Natural killer cell (primary cell): ENCODE measurements around the gene SGO2. TPM values are rescaled to one million over a fixed set of nuclear protein-coding genes. Genes with fewer than 3 reads are reported as not detected.

Experiments
- ATAC-seq, 3 donors: fragments of 150-1000 bp in 2 of 3; fragments of 200-7000 bp in 1 of 3; cut with Tn5 transposase; 1 replicate in 1 of 3; 2 replicates in 2 of 3; pipeline ENCODE4 v1.10.0; 2021; ENCODE audit warnings: mild to moderate bottlenecking in 2 of 3, moderate library complexity in 2 of 3
- DNase-seq, 2 donors: peaks; one replicate each; pipeline versions ENCODE4 v3.0.0 to v3.0.0-alpha.2; 2013 to 2021; ENCODE audit warnings: mixed read lengths in 1 of 2
- H3K27ac ChIP-seq: one replicate; pipeline ENCODE4 v1.5.1; 2013; ENCODE audit warnings: mild to moderate bottlenecking, low read length
- H3K27me3 ChIP-seq: one replicate; pipeline ENCODE4 v1.6.1; 2013; ENCODE audit warnings: low read length; ENCODE audit not compliant: control insufficient read depth, insufficient read depth
- H3K36me3 ChIP-seq: one replicate; pipeline ENCODE4 v1.6.1; 2013; ENCODE audit warnings: low read length; ENCODE audit not compliant: control insufficient read depth, insufficient read depth
- H3K4me1 ChIP-seq: one replicate; pipeline ENCODE4 v1.6.1; 2013; ENCODE audit warnings: low read length; ENCODE audit not compliant: control insufficient read depth, insufficient read depth
- H3K4me3 ChIP-seq: one replicate; pipeline ENCODE4 v1.5.1; 2013; ENCODE audit warnings: low read length
- H3K9me3 ChIP-seq: one replicate; pipeline ENCODE4 v1.6.1; 2013; ENCODE audit warnings: low read length; ENCODE audit not compliant: control insufficient read depth, insufficient read depth
- H3K27ac Mint-ChIP-seq, 2 donors: one replicate each; pipeline ENCODE4 v1.8.0; 2022; ENCODE audit warnings: mild to moderate bottlenecking in 2 of 2, mixed read lengths in 2 of 2, moderate library complexity in 1 of 2
- H3K27me3 Mint-ChIP-seq, 2 donors: one replicate each; pipeline ENCODE4 v1.8.0; 2022; ENCODE audit warnings: low read depth in 2 of 2, mixed read lengths in 2 of 2
- H3K36me3 Mint-ChIP-seq: one replicate; pipeline ENCODE4 v1.8.0; 2022; ENCODE audit warnings: mixed read lengths
- H3K4me1 Mint-ChIP-seq, 2 donors: one replicate each; pipeline ENCODE4 v1.8.0; 2022; ENCODE audit warnings: mixed read lengths in 2 of 2
- H3K4me3 Mint-ChIP-seq: one replicate; pipeline ENCODE4 v1.8.0; 2022; ENCODE audit warnings: mild to moderate bottlenecking, moderate library complexity, mixed read lengths
- H3K9me3 Mint-ChIP-seq, 2 donors: one replicate each; pipeline ENCODE4 v1.8.0; 2022; ENCODE audit warnings: mixed read lengths in 2 of 2
- WGBS: methylation state at CpG from one replicate; pipeline ENCODE4 v1.1.7; 2013; ENCODE audit warnings: missing lambda C conversion rate; ENCODE audit not compliant: insufficient coverage; 5-methylcytosine and 5-hydroxymethylcytosine counted together
- intact Hi-C: fragments of 100-400 bp; cut with micrococcal nuclease; formaldehyde crosslinking; loops from one replicate; pipeline ENCODE4 v1.14.2; 2022
- total RNA-seq, 4 donors: library from RNA; stranded (reverse); fragments of 120-200 nt in 1 of 4; gene quantifications; one replicate each; pipeline versions ENCODE4 v1.2.3 to v1.2.4, GENCODE V29; 2013 to 2022
- TF ChIP-seq, protein P1 (sequence below): fragments of 200-600 bp; IDR thresholded peaks from one replicate; pipeline ENCODE4 v1.8.0; 2022; ENCODE audit warnings: antibody characterized with exemption

The SGO2 gene
- total RNA-seq, 3 donors from 2014 or later (not counting 1 experiment from before 2014, with no cell fraction given): 2.3 to 5.4 (median 3.1) TPM

DNA sequence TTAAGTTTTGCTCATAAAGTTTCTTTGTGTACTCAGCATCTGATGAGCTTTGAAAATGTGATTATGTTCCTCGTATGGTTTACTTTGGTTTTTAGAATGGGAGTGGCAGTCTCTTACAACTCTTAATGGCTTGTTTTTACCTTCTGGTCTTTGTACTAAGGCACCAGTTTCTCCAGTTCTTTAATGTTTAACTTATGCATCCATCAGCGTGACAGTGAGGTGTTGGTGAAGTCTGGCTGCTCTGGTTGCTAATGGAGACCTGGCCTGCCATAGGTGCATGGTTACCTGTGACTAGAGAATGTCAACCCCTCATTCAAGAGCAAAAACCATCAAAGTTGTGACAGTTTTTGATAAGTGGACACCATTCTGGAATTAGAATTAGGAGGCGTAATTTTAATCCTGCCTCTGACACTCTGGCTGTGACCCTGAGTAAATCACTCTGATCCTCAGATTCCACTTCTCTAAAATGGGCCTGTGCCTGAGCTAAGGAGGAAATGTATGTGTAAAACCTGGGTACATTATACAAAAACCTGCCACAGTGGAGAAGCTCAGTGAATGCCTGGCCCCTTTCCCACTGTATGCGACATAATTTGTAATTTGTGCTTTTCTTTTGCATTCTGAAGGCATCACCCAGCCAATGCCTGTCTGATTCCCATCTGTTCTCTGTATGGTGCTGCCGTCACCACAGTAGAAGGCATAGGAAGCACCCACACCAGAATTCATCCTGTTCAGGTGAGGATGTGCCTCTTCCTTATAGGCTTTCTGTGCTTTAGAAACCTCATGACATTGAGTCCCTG lies 71.0 kb downstream of the SGO2 start:
- H3K9me3 Mint-ChIP-seq: no peaks in the 10 kb centered on the region
- Histone ChIP-seq H3K27me3 (peaks cover 2% of the 10 kb centered on the region), H3K4me3 (no peak overlapping the region), H3K27ac (no peak overlapping the region), H3K36me3 (no peaks in the 10 kb centered on the region), H3K4me1 (no peaks in the 10 kb centered on the region), H3K9me3 (no peaks in the 10 kb centered on the region)
- intact Hi-C loops: no loop called here
- 94% methylated on average over 4 of the region's 5 CpGs for WGBS
- H3K27me3 Mint-ChIP-seq: peaks cover 15 to 48% of the 10 kb centered on the region in 2 donors
- no peaks in the 10 kb centered on the region for H3K4me1 Mint-ChIP-seq
- H3K36me3 Mint-ChIP-seq: no peaks in the 10 kb centered on the region
- H3K27ac Mint-ChIP-seq: no peak overlapping the region
- no peak for ATAC-seq
- DNase-seq: no peak
- no peak overlapping the region for H3K4me3 Mint-ChIP-seq
- TF ChIP-seq, protein P1, sequence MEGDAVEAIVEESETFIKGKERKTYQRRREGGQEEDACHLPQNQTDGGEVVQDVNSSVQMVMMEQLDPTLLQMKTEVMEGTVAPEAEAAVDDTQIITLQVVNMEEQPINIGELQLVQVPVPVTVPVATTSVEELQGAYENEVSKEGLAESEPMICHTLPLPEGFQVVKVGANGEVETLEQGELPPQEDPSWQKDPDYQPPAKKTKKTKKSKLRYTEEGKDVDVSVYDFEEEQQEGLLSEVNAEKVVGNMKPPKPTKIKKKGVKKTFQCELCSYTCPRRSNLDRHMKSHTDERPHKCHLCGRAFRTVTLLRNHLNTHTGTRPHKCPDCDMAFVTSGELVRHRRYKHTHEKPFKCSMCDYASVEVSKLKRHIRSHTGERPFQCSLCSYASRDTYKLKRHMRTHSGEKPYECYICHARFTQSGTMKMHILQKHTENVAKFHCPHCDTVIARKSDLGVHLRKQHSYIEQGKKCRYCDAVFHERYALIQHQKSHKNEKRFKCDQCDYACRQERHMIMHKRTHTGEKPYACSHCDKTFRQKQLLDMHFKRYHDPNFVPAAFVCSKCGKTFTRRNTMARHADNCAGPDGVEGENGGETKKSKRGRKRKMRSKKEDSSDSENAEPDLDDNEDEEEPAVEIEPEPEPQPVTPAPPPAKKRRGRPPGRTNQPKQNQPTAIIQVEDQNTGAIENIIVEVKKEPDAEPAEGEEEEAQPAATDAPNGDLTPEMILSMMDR: no peak

DNA sequence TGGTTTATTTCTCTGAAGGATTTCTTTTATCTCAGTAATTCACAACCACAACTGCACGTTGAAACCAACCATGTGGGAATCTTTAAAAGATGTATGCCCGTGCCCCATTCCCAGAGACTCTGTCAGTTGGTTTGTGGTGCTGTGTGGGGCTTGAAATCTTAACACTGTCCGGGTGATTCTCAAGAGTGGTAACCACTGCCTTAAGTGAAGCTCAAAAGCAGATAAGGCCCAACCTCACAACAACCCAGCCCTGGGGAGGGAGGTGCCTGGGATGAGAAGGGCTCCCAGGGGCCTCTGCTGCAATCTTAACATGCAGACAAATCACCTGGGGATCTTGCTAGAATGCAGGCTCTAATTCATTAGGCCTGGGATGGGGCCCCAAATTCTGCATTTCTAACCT lies 73.2 kb downstream of the SGO2 start:
- WGBS: 87% methylated on average over 2 of the region's 3 CpGs
- intact Hi-C loops: no loop called here
- TF ChIP-seq, protein P1: no peak
- peaks cover 2% of the 10 kb centered on the region for H3K27me3 ChIP-seq
- no peak overlapping the region for H3K27ac Mint-ChIP-seq
- no peak for DNase-seq
- ATAC-seq: no peak
- H3K9me3 Mint-ChIP-seq: no peaks in the 10 kb centered on the region
- no peaks in the 10 kb centered on the region for H3K9me3 ChIP-seq
- H3K36me3 ChIP-seq: no peaks in the 10 kb centered on the region
- H3K4me3 Mint-ChIP-seq: no peak overlapping the region
- H3K27me3 Mint-ChIP-seq: peaks cover 12 to 33% of the 10 kb centered on the region in 2 donors
- no peak overlapping the region for H3K27ac ChIP-seq
- H3K4me1 Mint-ChIP-seq: peaks cover 0 to 3% of the 10 kb centered on the region in 2 donors
- no peaks in the 10 kb centered on the region for H3K4me1 ChIP-seq
- no peak overlapping the region for H3K4me3 ChIP-seq
- H3K36me3 Mint-ChIP-seq: no peaks in the 10 kb centered on the region

GRCh38 chr2:200600549-200601225 lies 74.7 kb downstream of the SGO2 start:
- peaks cover 2% of the 10 kb centered on the region for H3K27me3 ChIP-seq
- TF ChIP-seq, protein P1: no peak
- no peak overlapping the region for H3K27ac ChIP-seq
- ATAC-seq (no peak), DNase-seq (no peak)
- no peaks in the 10 kb centered on the region for H3K9me3 ChIP-seq
- 93% methylated on average over 6 of the region's 7 CpGs for WGBS
- Mint-ChIP-seq H3K27ac (no peak overlapping the region), H3K9me3 (no peaks in the 10 kb centered on the region), H3K4me3 (no peak overlapping the region), H3K27me3 (peaks cover 12 to 29% of the 10 kb centered on the region in 2 donors), H3K36me3 (no peaks in the 10 kb centered on the region), H3K4me1 (peaks cover 0 to 3% of the 10 kb centered on the region in 2 donors)
- no peaks in the 10 kb centered on the region for H3K36me3 ChIP-seq
- no peaks in the 10 kb centered on the region for H3K4me1 ChIP-seq
- intact Hi-C loops: no loop called here
- H3K4me3 ChIP-seq: no peak overlapping the region
